Neural progenitor cell (in vitro differentiated cells): ENCODE data around the gene CRMP1.

ENCODE experiments used
- EZH2 ChIP-seq: fragments of 200-600 bp; sonication (generic); IDR thresholded peaks from 2 replicates; pipeline ENCODE4 v1.6.1; 2017; ENCODE audit warnings: antibody characterized with exemption, mild to moderate bottlenecking, moderate library complexity
- EZH2phosphoT487 ChIP-seq: fragments of 200-600 bp; sonication (generic); IDR thresholded peaks from 2 replicates; pipeline ENCODE4 v1.6.1; 2017; ENCODE audit warnings: antibody characterized with exemption
- TF ChIP-seq, protein P1 (sequence below): fragments of 200-600 bp; sonication (generic); IDR thresholded peaks from 2 replicates; pipeline ENCODE4 v1.5.1; 2017; ENCODE audit warnings: antibody characterized with exemption, mild to moderate bottlenecking

DNA sequence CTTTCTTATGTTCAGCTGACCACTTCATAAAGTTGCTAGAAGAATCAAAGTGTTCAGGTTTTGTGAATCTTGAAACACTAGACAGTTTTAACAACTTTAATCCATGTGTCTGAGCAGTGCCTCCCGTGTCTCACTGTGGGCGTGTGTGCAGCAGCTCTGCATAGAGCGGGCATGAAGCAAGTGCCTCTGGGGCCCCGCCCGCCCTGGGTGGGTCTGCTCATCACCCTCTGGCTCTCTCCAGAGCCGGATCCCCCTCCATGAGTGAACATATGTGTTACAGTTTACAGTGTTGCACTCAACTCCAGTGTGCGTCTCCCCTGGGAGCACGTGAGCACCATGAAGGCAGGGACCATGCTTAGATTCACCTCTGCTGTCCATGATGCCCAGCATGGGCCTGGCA, 37.6 kb upstream of the CRMP1 start:
- TF ChIP-seq, protein P1, sequence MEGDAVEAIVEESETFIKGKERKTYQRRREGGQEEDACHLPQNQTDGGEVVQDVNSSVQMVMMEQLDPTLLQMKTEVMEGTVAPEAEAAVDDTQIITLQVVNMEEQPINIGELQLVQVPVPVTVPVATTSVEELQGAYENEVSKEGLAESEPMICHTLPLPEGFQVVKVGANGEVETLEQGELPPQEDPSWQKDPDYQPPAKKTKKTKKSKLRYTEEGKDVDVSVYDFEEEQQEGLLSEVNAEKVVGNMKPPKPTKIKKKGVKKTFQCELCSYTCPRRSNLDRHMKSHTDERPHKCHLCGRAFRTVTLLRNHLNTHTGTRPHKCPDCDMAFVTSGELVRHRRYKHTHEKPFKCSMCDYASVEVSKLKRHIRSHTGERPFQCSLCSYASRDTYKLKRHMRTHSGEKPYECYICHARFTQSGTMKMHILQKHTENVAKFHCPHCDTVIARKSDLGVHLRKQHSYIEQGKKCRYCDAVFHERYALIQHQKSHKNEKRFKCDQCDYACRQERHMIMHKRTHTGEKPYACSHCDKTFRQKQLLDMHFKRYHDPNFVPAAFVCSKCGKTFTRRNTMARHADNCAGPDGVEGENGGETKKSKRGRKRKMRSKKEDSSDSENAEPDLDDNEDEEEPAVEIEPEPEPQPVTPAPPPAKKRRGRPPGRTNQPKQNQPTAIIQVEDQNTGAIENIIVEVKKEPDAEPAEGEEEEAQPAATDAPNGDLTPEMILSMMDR: no peak
- TF ChIP-seq EZH2 (no peak), EZH2phosphoT487 (no peak)
